Naive B cell (primary cell): ENCODE measurements around the gene MYBPC3. TPM values are rescaled to one million over a fixed set of nuclear protein-coding genes. Genes with fewer than 3 reads are reported as not detected.

Experiments
- ATAC-seq, 2 donors: fragments of 150-1000 bp; cut with Tn5 transposase; 2 replicates each; pipeline ENCODE4 v1.10.0; 2021; ENCODE audit warnings: low read depth in 2 of 2, mild to moderate bottlenecking in 2 of 2, moderate library complexity in 2 of 2
- DNase-seq: peaks from one replicate; pipeline ENCODE4 v3.0.0; 2022
- H3K27ac Mint-ChIP-seq, 6 donors: one replicate each; pipeline ENCODE4 v1.8.0; 2020 to 2022; ENCODE audit warnings: mild to moderate bottlenecking in 6 of 6, mixed read lengths in 6 of 6, moderate library complexity in 5 of 6, inconsistent platforms in 2 of 6
- H3K27me3 Mint-ChIP-seq, 3 donors: one replicate each; pipeline ENCODE4 v1.8.0; 2021 to 2022; ENCODE audit warnings: mixed read lengths in 3 of 3, mild to moderate bottlenecking in 1 of 3
- H3K36me3 Mint-ChIP-seq, 2 donors: one replicate each; pipeline ENCODE4 v1.8.0; 2020 to 2022; ENCODE audit warnings: mixed read lengths in 2 of 2, inconsistent platforms in 1 of 2, mild to moderate bottlenecking in 1 of 2
- H3K4me1 Mint-ChIP-seq, 3 donors: one replicate each; pipeline ENCODE4 v1.8.0; 2020 to 2022; ENCODE audit warnings: mixed read lengths in 3 of 3, inconsistent platforms in 1 of 3, mild to moderate bottlenecking in 1 of 3, moderate library complexity in 1 of 3
- H3K4me3 Mint-ChIP-seq, 8 donors: one replicate each; pipeline ENCODE4 v1.8.0; 2020 to 2022; ENCODE audit warnings: mild to moderate bottlenecking in 8 of 8, mixed read lengths in 8 of 8, moderate library complexity in 8 of 8, inconsistent platforms in 2 of 8
- H3K9me3 Mint-ChIP-seq, 7 donors: one replicate each; pipeline ENCODE4 v1.8.0; 2020 to 2022; ENCODE audit warnings: mixed read lengths in 7 of 7, mild to moderate bottlenecking in 5 of 7, inconsistent platforms in 2 of 7, moderate library complexity in 1 of 7
- polyA plus RNA-seq, 6 donors: library from polyadenylated mRNA; unstranded; fragments of 300-500 nt; fragmentation: Illumina TruSeq; gene quantifications; one replicate each; pipeline ENCODE4 v1.2.3, GENCODE V29; 2021; ENCODE audit warnings: low read depth in 6 of 6

MYBPC3 gene
- polyA plus RNA-seq, 6 donors from 2014 or later = not detected

- no peak for ATAC-seq
These were observed 39.4 kb upstream of the MYBPC3 start for GRCh38 chr11:47391711-47392432.

GRCh38 chr11:47391077-47391583 lies 38.6 kb upstream of the MYBPC3 start:
- H3K36me3 Mint-ChIP-seq = no peaks in the 10 kb centered on the region
- peaks cover 38 to 61% (median 61%) of the 10 kb centered on the region in 3 donors for H3K4me1 Mint-ChIP-seq
- no peaks in the 10 kb centered on the region for H3K9me3 Mint-ChIP-seq
- peak overlapping the region in 1 of 6 donors; percentile 94 for H3K27ac Mint-ChIP-seq
- peak overlapping the region in 3 of 8 donors; percentile 13 to 53 (median 43) for H3K4me3 Mint-ChIP-seq
- ATAC-seq = no peak
- DNase-seq = no peak
- H3K27me3 Mint-ChIP-seq = no peaks in the 10 kb centered on the region

More at GRCh38 chr11:47391711-47392432, 39.4 kb upstream of the MYBPC3 start:
- Mint-ChIP-seq H3K36me3 (no peaks in the 10 kb centered on the region), H3K27me3 (no peaks in the 10 kb centered on the region), H3K4me1 (peaks cover 38 to 65% (median 63%) of the 10 kb centered on the region in 3 donors), H3K4me3 (peak overlapping the region in 4 of 8 donors; percentile 29 to 80 (median 60)), H3K27ac (peak overlapping the region in 3 of 6 donors; percentile 57 to 94 (median 83)), H3K9me3 (no peaks in the 10 kb centered on the region)
- DNase-seq = no peak

- Mint-ChIP-seq H3K36me3 (no peaks in the 10 kb centered on the region), H3K4me1 (peaks cover 33 to 54% (median 53%) of the 10 kb centered on the region in 3 donors), H3K27me3 (no peaks in the 10 kb centered on the region), H3K9me3 (no peaks in the 10 kb centered on the region), H3K4me3 (peak overlapping the region in 1 of 8 donors; percentile 43), H3K27ac (peak overlapping the region in 1 of 6 donors; percentile 78)
- DNase-seq = no peak
- ATAC-seq = no peak
These were observed 37.9 kb upstream of the MYBPC3 start for GRCh38 chr11:47390422-47390760.

- no peak for ATAC-seq
- Mint-ChIP-seq H3K4me1 (peaks cover 30 to 52% (median 50%) of the 10 kb centered on the region in 3 donors), H3K27ac (peak overlapping the region in 3 of 6 donors; percentile 54 to 81 (median 62)), H3K27me3 (no peaks in the 10 kb centered on the region), H3K4me3 (peak overlapping the region in 1 of 8 donors; percentile 15), H3K9me3 (no peaks in the 10 kb centered on the region), H3K36me3 (no peaks in the 10 kb centered on the region)
- DNase-seq = no peak
These were observed 37.3 kb upstream of the MYBPC3 start for GRCh38 chr11:47389577-47390421.

GRCh38 chr11:47388697-47389576 lies 36.4 kb upstream of the MYBPC3 start:
- no peak overlapping the region for H3K4me3 Mint-ChIP-seq
- peaks cover 25 to 46% (median 45%) of the 10 kb centered on the region in 3 donors for H3K4me1 Mint-ChIP-seq
- ATAC-seq = no peak
- H3K9me3 Mint-ChIP-seq = no peaks in the 10 kb centered on the region
- DNase-seq = no peak
- H3K27me3 Mint-ChIP-seq = no peaks in the 10 kb centered on the region
- H3K36me3 Mint-ChIP-seq = no peaks in the 10 kb centered on the region
- H3K27ac Mint-ChIP-seq = peak overlapping the region in 2 of 6 donors; percentile 52 to 81

GRCh38 chr11:47387944-47388696 lies 35.6 kb upstream of the MYBPC3 start:
- no peaks in the 10 kb centered on the region for H3K9me3 Mint-ChIP-seq
- no peaks in the 10 kb centered on the region for H3K36me3 Mint-ChIP-seq
- H3K4me3 Mint-ChIP-seq = peak overlapping the region in 1 of 8 donors; percentile 2

GRCh38 chr11:47384498-47384897 lies 32.0 kb upstream of the MYBPC3 start:
- no peaks in the 10 kb centered on the region for H3K9me3 Mint-ChIP-seq
- no peak overlapping the region for H3K27ac Mint-ChIP-seq
- no peak for DNase-seq
- no peaks in the 10 kb centered on the region for H3K36me3 Mint-ChIP-seq
- no peaks in the 10 kb centered on the region for H3K27me3 Mint-ChIP-seq
- no peak overlapping the region for H3K4me3 Mint-ChIP-seq
- no peak for ATAC-seq
- peaks cover 8 to 24% (median 15%) of the 10 kb centered on the region in 3 donors for H3K4me1 Mint-ChIP-seq

More at GRCh38 chr11:47387944-47388696, 35.6 kb upstream of the MYBPC3 start:
- ATAC-seq = no peak
- Mint-ChIP-seq H3K27me3 (no peaks in the 10 kb centered on the region), H3K27ac (peak overlapping the region in 3 of 6 donors; percentile 41 to 54 (median 47)), H3K4me1 (peaks cover 23 to 41% (median 37%) of the 10 kb centered on the region in 3 donors)
- DNase-seq = no peak

GRCh38 chr11:47383071-47383470 lies 30.6 kb upstream of the MYBPC3 start:
- H3K27ac Mint-ChIP-seq = peak overlapping the region in 1 of 6 donors; percentile 81
- H3K4me1 Mint-ChIP-seq = peaks cover 10 to 14% (median 11%) of the 10 kb centered on the region in 3 donors
- no peaks in the 10 kb centered on the region for H3K9me3 Mint-ChIP-seq
- H3K36me3 Mint-ChIP-seq = no peaks in the 10 kb centered on the region
- no peaks in the 10 kb centered on the region for H3K27me3 Mint-ChIP-seq
- no peak overlapping the region for H3K4me3 Mint-ChIP-seq
- no peak for DNase-seq
- ATAC-seq = no peak

- Mint-ChIP-seq H3K27me3 (no peaks in the 10 kb centered on the region), H3K4me3 (no peak overlapping the region), H3K27ac (no peak overlapping the region), H3K4me1 (peaks cover 29 to 34% (median 32%) of the 10 kb centered on the region in 3 donors), H3K9me3 (no peaks in the 10 kb centered on the region), H3K36me3 (no peaks in the 10 kb centered on the region)
- no peak for ATAC-seq
- DNase-seq = no peak
These were observed 27.6 kb upstream of the MYBPC3 start for GRCh38 chr11:47380078-47380477.

- no peak overlapping the region for H3K4me3 Mint-ChIP-seq
- H3K27me3 Mint-ChIP-seq = no peaks in the 10 kb centered on the region
- no peaks in the 10 kb centered on the region for H3K36me3 Mint-ChIP-seq
- DNase-seq (no peak), ATAC-seq (no peak)
- no peaks in the 10 kb centered on the region for H3K9me3 Mint-ChIP-seq
- H3K4me1 Mint-ChIP-seq = peaks cover 36 to 40% (median 37%) of the 10 kb centered on the region in 3 donors
- H3K27ac Mint-ChIP-seq = no peak overlapping the region
These were observed 26.8 kb upstream of the MYBPC3 start for GRCh38 chr11:47379317-47379716.

GRCh38 chr11:47378836-47379170 lies 26.3 kb upstream of the MYBPC3 start:
- no peaks in the 10 kb centered on the region for H3K9me3 Mint-ChIP-seq
- DNase-seq (no peak), ATAC-seq (no peak)
- peak overlapping the region in 1 of 8 donors; percentile 96 for H3K4me3 Mint-ChIP-seq
- H3K36me3 Mint-ChIP-seq = no peaks in the 10 kb centered on the region
- H3K27ac Mint-ChIP-seq = peak overlapping the region in 1 of 6 donors; percentile 100
- H3K4me1 Mint-ChIP-seq = peaks cover 36 to 45% (median 42%) of the 10 kb centered on the region in 3 donors
- no peaks in the 10 kb centered on the region for H3K27me3 Mint-ChIP-seq
